HepG2 (cell line): ENCODE measurements around the gene LMNA. TPM values are rescaled to one million over a fixed set of nuclear protein-coding genes. Genes with fewer than 3 reads are reported as not detected.

Experiments
- ATAC-seq: fragments of 200-7000 bp; cut with Tn5 transposase; 3 replicates; pipeline ENCODE4 v1.9.1; 2020; ENCODE audit warnings: mild to moderate bottlenecking, moderate library complexity
- BruUV-seq: library from RNA; stranded (reverse); fragments of 400-500 nt; replicated peaks from 2 replicates; lab custom pipeline; 2021; lab: Mats Ljungman, UMichigan
- CTCF ChIA-PET: fragments of 300-600 bp; formaldehyde crosslinking; extraction: SDS; loops from one replicate; lab custom pipeline; 2021; ENCODE audit warnings: low total read pairs, inconsistent platforms, low intra/inter-chr PET ratio; lab: Yijun Ruan, JAX
- POLR2A ChIA-PET: fragments of 350-600 bp; sonication (Branson Sonifier 250); formaldehyde crosslinking; loops from one replicate; lab custom pipeline; 2020; ENCODE audit warnings: antibody characterized with exemption, inconsistent platforms; lab: Yijun Ruan, JAX
- DNase-seq: peaks from one replicate; pipeline ENCODE4 v3.0.0-alpha.2; 2015; ENCODE audit warnings: low spot score
- FAIRE-seq: peaks from 3 replicates; lab custom pipeline; 2011; peaks lifted over from hg19 to GRCh38; lab: Jason Lieb, UNC
- H2AFZ ChIP-seq: one replicate; pipeline ENCODE4 v1.6.1; 2011; ENCODE audit warnings: low read length, inconsistent platforms
- H3K27ac ChIP-seq: fragments of 300-600 bp; 3 replicates; pipeline ENCODE4 v1.8.0; 2011; ENCODE audit warnings: mixed run types, mild to moderate bottlenecking, mixed read lengths, low read length, inconsistent platforms; ENCODE audit not compliant: insufficient read depth; ENCODE audit errors: extremely low read length
- H3K27me3 ChIP-seq, 2 experiments: fragments of 200-600 bp in 1 of 2; 2 replicates in 1 of 2; 3 replicates in 1 of 2; pipeline versions ENCODE4 v1.6.0 to v1.8.0; 2011; ENCODE audit warnings: low read length in 2 of 2, mild to moderate bottlenecking in 2 of 2, moderate library complexity in 2 of 2, inconsistent platforms in 1 of 2; ENCODE audit not compliant: insufficient read depth in 2 of 2, control insufficient read depth in 1 of 2
- H3K36me3 ChIP-seq, 2 experiments: fragments of 200-600 bp in 1 of 2; replicated peaks in 1 of 2; 2 replicates in 1 of 2; 3 replicates in 1 of 2; pipeline versions ENCODE4 v1.5.1 to v1.8.0; 2011; ENCODE audit warnings: low read length in 2 of 2, inconsistent platforms in 1 of 2; ENCODE audit not compliant: insufficient read depth in 2 of 2, control insufficient read depth in 1 of 2
- H3K4me1 ChIP-seq: 2 replicates; pipeline ENCODE4 v1.5.1; 2012; ENCODE audit warnings: low read length, inconsistent platforms; ENCODE audit not compliant: insufficient read depth
- H3K4me2 ChIP-seq: 2 replicates; pipeline ENCODE4 v1.6.0; 2011; ENCODE audit warnings: low read depth, low read length, inconsistent platforms
- H3K4me3 ChIP-seq, 3 experiments: fragments of 200-600 bp in 1 of 3; sonication (generic), shearing (Covaris generic) in 1 of 3; replicated peaks in 1 of 3; 2 replicates each; pipeline ENCODE4 v1.5.1; 2011 to 2016; ENCODE audit warnings: low read length in 3 of 3, inconsistent platforms in 2 of 3, low read depth in 2 of 3, mild to moderate bottlenecking in 2 of 3, control low read depth in 1 of 3, mixed read lengths in 1 of 3; ENCODE audit not compliant: insufficient read depth in 1 of 3
- H3K79me2 ChIP-seq: one replicate; pipeline ENCODE4 v1.6.1; 2011; ENCODE audit warnings: low read length, inconsistent platforms; ENCODE audit not compliant: insufficient read depth
- H3K9ac ChIP-seq: 2 replicates; pipeline ENCODE4 v1.6.0; 2011; ENCODE audit warnings: mild to moderate bottlenecking, low read depth, low read length, inconsistent platforms; ENCODE audit not compliant: insufficient read depth
- H3K9me3 ChIP-seq: 2 replicates; pipeline ENCODE4 v1.5.1; 2012; ENCODE audit warnings: mild to moderate bottlenecking, low read length
- H4K20me1 ChIP-seq: 2 replicates; pipeline ENCODE4 v1.6.0; 2011; ENCODE audit warnings: inconsistent platforms, mild to moderate bottlenecking, low read length, moderate library complexity; ENCODE audit not compliant: insufficient read depth
- ARID2 ChIP-seq: sonication (generic); formaldehyde crosslinking; IDR thresholded peaks from 2 replicates; pipeline ENCODE4 v1.8.1; 2022; ENCODE audit warnings: mild to moderate bottlenecking, missing genetic modification reagents, borderline replicate concordance
- FLYWCH1 ChIP-seq: sonication (generic); formaldehyde crosslinking; IDR thresholded peaks from 2 replicates; pipeline ENCODE4 v1.8.1; 2023; ENCODE audit warnings: mild to moderate bottlenecking, missing genetic modification reagents
- FOXA3 ChIP-seq: IDR thresholded peaks from 2 replicates; pipeline ENCODE4 v1.6.1; 2016; ENCODE audit warnings: missing genetic modification reagents, missing compliant biosample characterization
- HHEX ChIP-seq: IDR thresholded peaks from 2 replicates; pipeline ENCODE4 v1.6.1; 2016; ENCODE audit warnings: control low read depth
- JUNB ChIP-seq: sonication (generic); formaldehyde crosslinking; IDR thresholded peaks from 2 replicates; pipeline ENCODE4 v1.8.0; 2022; ENCODE audit warnings: missing genetic modification reagents, mild to moderate bottlenecking, borderline replicate concordance
- MTA1 ChIP-seq: sonication (generic); formaldehyde crosslinking; IDR thresholded peaks from 2 replicates; pipeline ENCODE4 v1.4.0; 2020; ENCODE audit warnings: missing genetic modification reagents, mild to moderate bottlenecking, borderline replicate concordance
- MTF2 ChIP-seq: sonication (generic); formaldehyde crosslinking; IDR thresholded peaks from 2 replicates; pipeline ENCODE4 v1.5.0; 2020; ENCODE audit warnings: missing genetic modification reagents, borderline replicate concordance
- TBP ChIP-seq: sonication (generic); formaldehyde crosslinking; IDR thresholded peaks from 2 replicates; pipeline ENCODE4 v1.5.0; 2020; ENCODE audit warnings: missing genetic modification reagents
- TSC22D2 ChIP-seq: sonication (generic); formaldehyde crosslinking; IDR thresholded peaks from 2 replicates; pipeline ENCODE4 v1.5.1; 2020; ENCODE audit warnings: missing genetic modification reagents, mild to moderate bottlenecking, borderline replicate concordance
- ZNF17 ChIP-seq: sonication (generic); formaldehyde crosslinking; IDR thresholded peaks from 2 replicates; pipeline ENCODE4 v1.5.0; 2020; ENCODE audit warnings: mild to moderate bottlenecking, missing genetic modification reagents
- ZNF446 ChIP-seq: sonication (generic); formaldehyde crosslinking; IDR thresholded peaks from 2 replicates; pipeline ENCODE4 v1.5.0; 2020; ENCODE audit warnings: mild to moderate bottlenecking, missing genetic modification reagents
- ZNF709 ChIP-seq: sonication (generic); formaldehyde crosslinking; IDR thresholded peaks from 2 replicates; pipeline ENCODE4 v1.5.0; 2020; ENCODE audit warnings: mild to moderate bottlenecking, missing genetic modification reagents
- ZNF747 ChIP-seq: sonication (generic); formaldehyde crosslinking; IDR thresholded peaks from 2 replicates; pipeline ENCODE4 v1.8.1; 2023; ENCODE audit warnings: missing genetic modification reagents, mild to moderate bottlenecking, borderline replicate concordance
- ZNF850 ChIP-seq: sonication (generic); formaldehyde crosslinking; conservative IDR thresholded peaks from 2 replicates; pipeline ENCODE4 v1.9.0; 2021; ENCODE audit warnings: mild to moderate bottlenecking, missing genetic modification reagents
- ZSCAN30 ChIP-seq: sonication (generic); formaldehyde crosslinking; IDR thresholded peaks from 2 replicates; pipeline ENCODE4 v1.5.0; 2020; ENCODE audit warnings: mild to moderate bottlenecking, missing genetic modification reagents
- WGBS: methylation state at CpG from one replicate; pipeline ENCODE4 v1.1.6; 2017; ENCODE audit warnings: low lambda C conversion rate; 5-methylcytosine and 5-hydroxymethylcytosine counted together
- in situ Hi-C: cut with HindIII; loops from 2 replicates; pipeline ENCODE4 v1.10.0; 2017; ENCODE audit warnings: low pct_unique_long_range_greater_than_20kb; ENCODE audit not compliant: extremely low pct_ligation_motif_present
- intact Hi-C: fragments of 100-400 bp; cut with micrococcal nuclease; formaldehyde crosslinking; loops from one replicate; pipeline ENCODE4 v1.10.0; 2022; ENCODE audit not compliant: unreplicated experiment
- polyA plus RNA-seq, 8 experiments: library from polyadenylated mRNA; depleted of rRNA in 3 of 8; stranded (reverse) in 7 of 8; unstranded in 1 of 8; fragments of >200 nt; fragmentation: Illumina TruSeq in 4 of 8; extraction: Trizol in 4 of 8; gene quantifications; 2 replicates each; pipeline versions ENCODE4 v1.2.1 to v1.2.3, GENCODE V29; 2011 to 2016; ENCODE audit warnings: low read depth in 4 of 8, missing spikeins in 1 of 8, mixed read lengths in 1 of 8; ENCODE audit not compliant: insufficient read depth in 1 of 8
- total RNA-seq, 5 experiments: library from RNA; depleted of rRNA; stranded (reverse); fragments of >200 nt; fragmentation: Illumina TruSeq; extraction: Trizol; gene quantifications; 2 replicates each; pipeline ENCODE4 v1.2.3, GENCODE V29; 2016; ENCODE audit warnings: low read depth in 1 of 5
- TF ChIP-seq, protein P1 (sequence below): sonication (generic); formaldehyde crosslinking; IDR thresholded peaks from 2 replicates; pipeline ENCODE4 v1.5.1; 2020; ENCODE audit warnings: mild to moderate bottlenecking, missing genetic modification reagents, borderline replicate concordance
- TF ChIP-seq, protein P2 (sequence below): sonication (generic); formaldehyde crosslinking; IDR thresholded peaks from 2 replicates; pipeline ENCODE4 v1.4.0; 2020; ENCODE audit warnings: mild to moderate bottlenecking, missing genetic modification reagents, borderline replicate concordance

The LMNA gene
- total and polyA plus RNA-seq, 2 of the 13 experiments (the other 11 are each of a cell fraction or from before 2014, with no cell fraction given), result 107 to 225 TPM

DNA sequence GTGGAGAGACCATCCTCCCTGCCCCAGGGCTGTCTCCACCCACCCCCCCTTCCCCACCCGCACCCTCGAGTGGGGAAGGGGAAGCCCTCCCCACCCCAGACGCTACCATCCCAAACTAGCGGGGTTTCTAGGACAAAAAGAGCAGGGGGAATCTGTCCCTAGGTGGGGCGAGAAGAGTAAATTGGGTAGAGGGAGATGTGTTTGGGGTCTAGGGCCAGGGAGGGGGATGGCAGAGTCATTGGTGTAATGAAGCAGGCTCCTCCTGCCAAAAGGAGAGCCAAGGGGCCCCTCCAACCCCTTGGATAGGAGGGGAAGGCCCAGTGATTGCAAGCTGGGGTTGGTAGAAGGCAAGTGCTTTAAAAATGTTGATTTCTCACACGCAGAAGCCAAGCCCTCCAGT, 42.3 kb upstream of the LMNA start:
- no peaks in the 10 kb centered on the region for H3K27me3 ChIP-seq
- POLR2A ChIA-PET, result no interaction called here
- H3K36me3 ChIP-seq, result peaks cover 4 to 10% of the 10 kb centered on the region in 2 experiments; a peak in 4 of 5 replicates
- H2AFZ ChIP-seq, result no peak overlapping the region
- FAIRE-seq (no peak), ATAC-seq (no peak), DNase-seq (no peak)
- TF ChIP-seq MTA1 (no peak), ZNF17 (CRISPR knock-in tag) (no peak), ZNF709 (CRISPR knock-in tag) (no peak), TSC22D2 (CRISPR knock-in tag) (no peak), FOXA3 (CRISPR knock-in tag) (no peak), ARID2 (no peak), ZNF446 (CRISPR knock-in tag) (no peak), ZNF850 (CRISPR knock-in tag) (no peak), MTF2 (CRISPR knock-in tag) (no peak), FLYWCH1 (CRISPR knock-in tag) (no peak), JUNB (no peak), TBP (CRISPR knock-in tag) (no peak), HHEX (CRISPR knock-in tag) (no peak), ZSCAN30 (CRISPR knock-in tag) (no peak), ZNF747 (CRISPR knock-in tag) (no peak)
- TF ChIP-seq, protein P1, sequence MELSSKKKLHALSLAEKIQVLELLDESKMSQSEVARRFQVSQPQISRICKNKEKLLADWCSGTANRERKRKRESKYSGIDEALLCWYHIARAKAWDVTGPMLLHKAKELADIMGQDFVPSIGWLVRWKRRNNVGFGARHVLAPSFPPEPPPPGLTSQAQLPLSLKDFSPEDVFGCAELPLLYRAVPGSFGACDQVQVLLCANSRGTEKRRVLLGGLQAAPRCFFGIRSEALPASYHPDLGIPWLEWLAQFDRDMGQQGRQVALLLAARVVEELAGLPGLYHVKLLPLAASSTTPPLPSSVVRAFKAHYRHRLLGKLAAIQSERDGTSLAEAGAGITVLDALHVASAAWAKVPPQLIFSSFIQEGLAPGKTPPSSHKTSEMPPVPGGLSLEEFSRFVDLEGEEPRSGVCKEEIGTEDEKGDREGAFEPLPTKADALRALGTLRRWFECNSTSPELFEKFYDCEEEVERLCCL (CRISPR knock-in tag), result no peak
- TF ChIP-seq, protein P2, sequence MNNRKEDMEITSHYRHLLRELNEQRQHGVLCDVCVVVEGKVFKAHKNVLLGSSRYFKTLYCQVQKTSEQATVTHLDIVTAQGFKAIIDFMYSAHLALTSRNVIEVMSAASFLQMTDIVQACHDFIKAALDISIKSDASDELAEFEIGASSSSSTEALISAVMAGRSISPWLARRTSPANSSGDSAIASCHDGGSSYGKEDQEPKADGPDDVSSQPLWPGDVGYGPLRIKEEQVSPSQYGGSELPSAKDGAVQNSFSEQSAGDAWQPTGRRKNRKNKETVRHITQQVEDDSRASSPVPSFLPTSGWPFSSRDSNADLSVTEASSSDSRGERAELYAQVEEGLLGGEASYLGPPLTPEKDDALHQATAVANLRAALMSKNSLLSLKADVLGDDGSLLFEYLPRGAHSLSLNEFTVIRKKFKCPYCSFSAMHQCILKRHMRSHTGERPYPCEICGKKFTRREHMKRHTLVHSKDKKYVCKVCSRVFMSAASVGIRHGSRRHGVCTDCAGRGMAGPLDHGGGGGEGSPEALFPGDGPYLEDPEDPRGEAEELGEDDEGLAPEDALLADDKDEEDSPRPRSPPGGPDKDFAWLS (CRISPR knock-in tag), result no peak
- H3K27ac ChIP-seq, result no peak overlapping the region
- no peak overlapping the region for H3K4me3 ChIP-seq
- no TSS peak for BruUV-seq
- WGBS, result 74% methylated on average over 6 of the region's 6 CpGs
- H3K9ac ChIP-seq, result no peak overlapping the region
- H3K79me2 ChIP-seq, result no peaks in the 10 kb centered on the region
- H3K9me3 ChIP-seq, result no peaks in the 10 kb centered on the region
- H4K20me1 ChIP-seq, result no peaks in the 10 kb centered on the region
- intact Hi-C loops (no loop called here), in situ Hi-C loops (no loop called here)
- H3K4me2 ChIP-seq, result no peak overlapping the region
- CTCF ChIA-PET, result no interaction called here
- peaks cover 40% of the 10 kb centered on the region for H3K4me1 ChIP-seq
